Left lung (tissue), 10 donors: Measurements from ENCODE around the gene NAT9. TPM values are rescaled to one million over a fixed set of nuclear protein-coding genes. Genes with fewer than 3 reads are reported as not detected.

Experiments used
- ATAC-seq: fragments of 200-7000 bp; cut with Tn5 transposase; one replicate; pipeline ENCODE4 v1.9.1; 2020; ENCODE audit warnings: moderate library complexity
- DNase-seq, 4 donors: peaks; one replicate each; pipeline ENCODE4 v3.0.0-alpha.2; 2013 to 2020
- H3K27ac ChIP-seq, 2 donors: fragments of 200-600 bp; sonication (generic) in 1 of 2; one replicate each; pipeline versions ENCODE4 v1.5.0 to v1.8.0; 2020 to 2021
- H3K27me3 ChIP-seq, 2 donors: fragments of 200-600 bp; sonication (generic) in 1 of 2; one replicate each; pipeline versions ENCODE4 v1.5.0 to v1.8.0; 2020 to 2021
- H3K36me3 ChIP-seq, 2 donors: fragments of 200-600 bp; sonication (generic) in 1 of 2; one replicate each; pipeline versions ENCODE4 v1.5.0 to v1.8.0; 2020 to 2021
- H3K4me1 ChIP-seq, 2 donors: fragments of 200-600 bp; one replicate each; pipeline ENCODE4 v1.8.0; 2021
- H3K4me3 ChIP-seq, 2 donors: fragments of 200-600 bp; sonication (generic) in 1 of 2; one replicate each; pipeline versions ENCODE4 v1.5.0 to v1.8.0; 2020 to 2021; ENCODE audit warnings: mild to moderate bottlenecking in 1 of 2
- H3K9me3 ChIP-seq, 2 donors: fragments of 200-600 bp; sonication (generic) in 1 of 2; one replicate each; pipeline versions ENCODE4 v1.5.0 to v1.8.0; 2020 to 2021
- CTCF ChIP-seq, 2 donors: fragments of 200-600 bp; sonication (generic) in 1 of 2; IDR thresholded peaks; one replicate each; pipeline versions ENCODE4 v1.5.0 to v1.8.0; 2021; ENCODE audit warnings: antibody characterized with exemption in 2 of 2
- intact Hi-C, 2 donors: fragments of 100-400 bp; cut with DNase I; formaldehyde crosslinking; loops; one replicate each; pipeline versions ENCODE4 v1.11.2 to v1.14.2; 2022
- microRNA-seq, 2 donors: library from miRNA; unstranded; fragments of <30 nt; microRNA quantifications; one replicate each; pipeline ENCODE4, GENCODE V29; 2019
- polyA plus RNA-seq, 6 donors: library from polyadenylated mRNA; unstranded; fragments of 120-200 nt; gene quantifications; one replicate each; pipeline ENCODE4 v1.2.1, GENCODE V29; 2013; ENCODE audit not compliant: insufficient read length in 6 of 6
- total RNA-seq, 2 donors: library from RNA; stranded (reverse); fragmentation: NEBNext Ultra II Directional; extraction: Animal tissue kit (Norgen Biotek cat#: 25700); gene quantifications; one replicate each; pipeline ENCODE4 v1.2.1, GENCODE V29; 2021
- donor health status: DM: no; HTN: yes; CAD: no.
- donor health status: DM: no; HTN: no; CAD: no.

The NAT9 gene
- total and polyA plus RNA-seq, 8 donors = 40.3 to 52.8 (median 45.5) TPM

DNA sequence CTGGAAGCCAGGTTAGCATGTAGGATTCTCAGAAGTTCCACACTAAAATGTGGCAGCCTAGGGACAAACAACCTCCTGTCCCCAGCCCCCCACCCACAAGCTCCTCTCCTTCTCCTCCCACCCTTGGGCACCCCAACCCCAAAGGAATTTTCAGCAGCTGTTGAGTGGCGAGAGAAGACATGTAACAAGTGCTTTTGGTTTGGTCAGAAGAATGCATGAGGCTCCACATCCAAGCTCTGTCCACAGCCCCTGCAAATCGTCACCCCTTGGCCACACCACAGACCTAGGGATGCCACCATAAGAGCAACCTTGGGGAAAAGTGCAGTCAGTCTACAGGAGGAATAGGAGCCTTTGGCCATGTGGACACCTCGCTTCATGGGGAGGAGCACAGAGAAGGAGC lies 51.0 kb downstream of the NAT9 start:
- Histone ChIP-seq H3K36me3 (no peaks in the 10 kb centered on the region), H3K4me3 (no peak overlapping the region), H3K27ac (no peak overlapping the region), H3K9me3 (no peaks in the 10 kb centered on the region), H3K27me3 (no peaks in the 10 kb centered on the region), H3K4me1 (peaks cover 0 to 2% of the 10 kb centered on the region in 2 donors)
- no peak for TF ChIP-seq CTCF (IDR thresholded peaks at IDR 0.05)
- no peak for ATAC-seq
- no peak for DNase-seq
- intact Hi-C loops = no loop called here

GRCh38 chr17:74723891-74724290 lies 52.3 kb downstream of the NAT9 start:
- H3K27ac ChIP-seq = no peak overlapping the region
- no peaks in the 10 kb centered on the region for H3K4me1 ChIP-seq
- ATAC-seq (no peak), DNase-seq (no peak)
- H3K9me3 ChIP-seq = no peaks in the 10 kb centered on the region
- TF ChIP-seq CTCF (IDR thresholded peaks at IDR 0.05) = no peak
- H3K36me3 ChIP-seq = no peaks in the 10 kb centered on the region
- no peaks in the 10 kb centered on the region for H3K27me3 ChIP-seq
- no peak overlapping the region for H3K4me3 ChIP-seq
- intact Hi-C loops = no loop called here

GRCh38 chr17:74722782-74723181 lies 53.4 kb downstream of the NAT9 start:
- Histone ChIP-seq H3K9me3 (no peaks in the 10 kb centered on the region), H3K27me3 (no peaks in the 10 kb centered on the region), H3K36me3 (no peaks in the 10 kb centered on the region), H3K4me1 (no peaks in the 10 kb centered on the region), H3K4me3 (no peak overlapping the region), H3K27ac (no peak overlapping the region)
- intact Hi-C loops = no loop called here
- DNase-seq (no peak), ATAC-seq (no peak)
- TF ChIP-seq CTCF (IDR thresholded peaks at IDR 0.05) = no peak

Small RNA genes within 50 kb of the gene (microRNA-seq; reads per million reads assigned to microRNA genes)
- 47.1 to 62.3 reads per million in 2 donors for gene MIR3615

Other genes starting within 250 kb of the NAT9 start
- gene CD300LB, start 244.9 kb downstream of the NAT9 start, total RNA-seq = 1 to 10 TPM in 1 of 2 donors, under 1 TPM in 1; 0.58 to 1.6 TPM
- under 1 TPM; 0.13 to 0.44 (median 0.23) TPM for gene CD300LB, start 244.9 kb downstream of the NAT9 start, polyA plus RNA-seq
- 10 to 100 TPM in 1 of 2 donors, 1 to 10 TPM in 1; 6.6 to 11.0 TPM for gene CD300C, start 230.2 kb downstream of the NAT9 start, total RNA-seq
- under 1 TPM; 0.40 to 0.61 (median 0.53) TPM for gene CD300C, start 230.2 kb downstream of the NAT9 start, polyA plus RNA-seq
- under 1 TPM in 1 of 2 donors, not detected in 1; 0.76 TPM for gene CD300H, start 208.8 kb downstream of the NAT9 start, total RNA-seq
- under 1 TPM in 2 of 6 donors, not detected in 4; 0.32 to 0.64 TPM for gene CD300H, start 208.8 kb downstream of the NAT9 start, polyA plus RNA-seq
- under 1 TPM in 1 of 2 donors, not detected in 1; 0.29 TPM for gene CD300LD, start 184.1 kb downstream of the NAT9 start, total RNA-seq
- gene CD300LD, start 184.1 kb downstream of the NAT9 start, polyA plus RNA-seq = not detected
- 10 to 100 TPM in 1 of 2 donors, 1 to 10 TPM in 1; 3.2 to 28.7 TPM for gene CD300E, start 152.6 kb downstream of the NAT9 start, total RNA-seq
- under 1 TPM; 0.24 to 0.74 (median 0.42) TPM for gene CD300E, start 152.6 kb downstream of the NAT9 start, polyA plus RNA-seq
- 10 to 100 TPM; 18.7 to 26.7 TPM for gene CD300LF, start 63.4 kb downstream of the NAT9 start, total RNA-seq
- gene CD300LF, start 63.4 kb downstream of the NAT9 start, polyA plus RNA-seq = under 1 TPM; 0.33 to 0.85 (median 0.63) TPM
- 1 to 10 TPM; 3.2 to 4.8 TPM for gene RAB37, start 39.1 kb downstream of the NAT9 start, total RNA-seq
- gene RAB37, start 39.1 kb downstream of the NAT9 start, polyA plus RNA-seq = 10 to 100 TPM in 5 of 6 donors, 1 to 10 TPM in 1; 9.4 to 11.2 (median 10.5) TPM
- gene NHERF1, start 27.7 kb downstream of the NAT9 start, total RNA-seq = 10 to 100 TPM; 25.5 to 37.5 TPM
- gene NHERF1, start 27.7 kb downstream of the NAT9 start, polyA plus RNA-seq = 10 to 100 TPM; 44.9 to 65.5 (median 52.2) TPM
- gene GRIN2C, start 83.5 kb upstream of the NAT9 start, total RNA-seq = under 1 TPM in 1 of 2 donors, not detected in 1; 0.26 TPM
- under 1 TPM; 0.15 to 0.43 (median 0.26) TPM for gene GRIN2C, start 83.5 kb upstream of the NAT9 start, polyA plus RNA-seq
- 10 to 100 TPM in 1 of 2 donors, 1 to 10 TPM in 1; 7.7 to 17.2 TPM for gene FDXR, start 96.6 kb upstream of the NAT9 start, total RNA-seq
- gene FDXR, start 96.6 kb upstream of the NAT9 start, polyA plus RNA-seq = 1 to 10 TPM; 5.3 to 7.8 (median 6.2) TPM
- gene FADS6, start 117.3 kb upstream of the NAT9 start, total RNA-seq = not detected
- under 1 TPM in 5 of 6 donors, not detected in 1; 0.07 to 0.28 (median 0.15) TPM for gene FADS6, start 117.3 kb upstream of the NAT9 start, polyA plus RNA-seq
- not detected for gene USH1G, start 146.9 kb upstream of the NAT9 start, total RNA-seq
- under 1 TPM in 5 of 6 donors, not detected in 1; 0.06 to 0.13 (median 0.12) TPM for gene USH1G, start 146.9 kb upstream of the NAT9 start, polyA plus RNA-seq
- gene OTOP2, start 147.9 kb upstream of the NAT9 start, total RNA-seq = not detected
- not detected for gene OTOP2, start 147.9 kb upstream of the NAT9 start, polyA plus RNA-seq
- not detected for gene OTOP3, start 159.6 kb upstream of the NAT9 start, total RNA-seq
- gene OTOP3, start 159.6 kb upstream of the NAT9 start, polyA plus RNA-seq = not detected
- gene HID1, start 196.4 kb upstream of the NAT9 start, total RNA-seq = 10 to 100 TPM; 32.1 to 39.7 TPM
- 10 to 100 TPM; 58.0 to 75.8 (median 67.2) TPM for gene HID1, start 196.4 kb upstream of the NAT9 start, polyA plus RNA-seq
- 10 to 100 TPM; 22.9 to 41.2 TPM for gene CDR2L, start 211.3 kb upstream of the NAT9 start, total RNA-seq
- gene CDR2L, start 211.3 kb upstream of the NAT9 start, polyA plus RNA-seq = 10 to 100 TPM; 10.3 to 17.8 (median 13.8) TPM
- 10 to 100 TPM; 25.7 to 32.8 TPM for gene MRPL58, start 236.3 kb upstream of the NAT9 start, total RNA-seq
- gene MRPL58, start 236.3 kb upstream of the NAT9 start, polyA plus RNA-seq = 10 to 100 TPM; 18.8 to 25.1 (median 21.0) TPM